H9 (cell line): ENCODE measurements around the gene FBXL20. TPM values are rescaled to one million over a fixed set of nuclear protein-coding genes. Genes with fewer than 3 reads are reported as not detected.

ENCODE experiments used
- DNase-seq: peaks from one replicate; pipeline ENCODE4 v3.0.0-alpha.2; 2017
- H2AFZ ChIP-seq: one replicate; pipeline ENCODE4 v1.6.1; 2013; ENCODE audit warnings: mild to moderate bottlenecking, low read length, control low read depth, moderate library complexity
- H2AK5ac ChIP-seq: 2 replicates; pipeline ENCODE4 v1.6.1; 2013; ENCODE audit warnings: low read length, control low read depth, mixed read lengths; ENCODE audit not compliant: insufficient read length
- H2BK120ac ChIP-seq: one replicate; pipeline ENCODE4 v1.6.1; 2013; ENCODE audit warnings: low read depth, mild to moderate bottlenecking, low read length, control low read depth, inconsistent platforms; ENCODE audit not compliant: poor library complexity, severe bottlenecking
- H2BK12ac ChIP-seq: 2 replicates; pipeline ENCODE4 v1.6.1; 2013; ENCODE audit warnings: low read length, control low read depth, mixed read lengths, low read depth; ENCODE audit not compliant: insufficient read length
- H2BK15ac ChIP-seq: 2 replicates; pipeline ENCODE4 v1.6.1; 2013; ENCODE audit warnings: low read depth, low read length, control low read depth
- H2BK20ac ChIP-seq: one replicate; pipeline ENCODE4 v1.6.1; 2013; ENCODE audit warnings: low read depth, mild to moderate bottlenecking, low read length, control low read depth, inconsistent platforms; ENCODE audit not compliant: poor library complexity, severe bottlenecking
- H2BK5ac ChIP-seq: 2 replicates; pipeline ENCODE4 v1.6.1; 2013; ENCODE audit warnings: low read length, control low read depth, mixed read lengths; ENCODE audit not compliant: insufficient read length
- H3K14ac ChIP-seq: 2 replicates; pipeline ENCODE4 v1.6.1; 2013; ENCODE audit warnings: low read length, control low read depth; ENCODE audit not compliant: insufficient read depth
- H3K18ac ChIP-seq: 2 replicates; pipeline ENCODE4 v1.6.1; 2013; ENCODE audit warnings: low read depth, mild to moderate bottlenecking, mixed read lengths, low read length, control low read depth; ENCODE audit not compliant: insufficient read length
- H3K23ac ChIP-seq: 2 replicates; pipeline ENCODE4 v1.6.1; 2013; ENCODE audit warnings: low read length, control low read depth, mixed read lengths, low read depth; ENCODE audit not compliant: insufficient read length
- H3K23me2 ChIP-seq: 2 replicates; pipeline ENCODE4 v1.6.1; 2013; ENCODE audit warnings: low read depth, mild to moderate bottlenecking, mixed read lengths, low read length, control low read depth; ENCODE audit not compliant: insufficient read length, poor library complexity, severe bottlenecking
- H3K27ac ChIP-seq: 2 replicates; pipeline ENCODE4 v1.5.1; 2013; ENCODE audit warnings: low read length, control low read depth, mixed read lengths, low read depth; ENCODE audit not compliant: insufficient read length
- H3K27me3 ChIP-seq: 2 replicates; pipeline ENCODE4 v1.6.1; 2013; ENCODE audit warnings: low read length, control low read depth, inconsistent platforms; ENCODE audit not compliant: insufficient read depth
- H3K4ac ChIP-seq: 2 replicates; pipeline ENCODE4 v1.6.1; 2013; ENCODE audit warnings: low read depth, mild to moderate bottlenecking, control low read depth, inconsistent platforms, low read length, moderate library complexity
- H3K4me1 ChIP-seq: 2 replicates; pipeline ENCODE4 v1.6.1; 2013; ENCODE audit warnings: low read length, control low read depth, inconsistent platforms; ENCODE audit not compliant: insufficient read depth
- H3K4me2 ChIP-seq: 2 replicates; pipeline ENCODE4 v1.6.1; 2013; ENCODE audit warnings: low read length, control low read depth, mixed read lengths; ENCODE audit not compliant: insufficient read length, insufficient read depth
- H3K56ac ChIP-seq: 2 replicates; pipeline ENCODE4 v1.6.1; 2013; ENCODE audit warnings: low read depth, mild to moderate bottlenecking, mixed read lengths, low read length, control low read depth; ENCODE audit not compliant: insufficient read length
- H3K79me1 ChIP-seq: 2 replicates; pipeline ENCODE4 v1.6.1; 2013; ENCODE audit warnings: low read depth, mild to moderate bottlenecking, moderate library complexity, low read length, control low read depth, inconsistent platforms; ENCODE audit not compliant: insufficient read depth, poor library complexity, severe bottlenecking
- H3K79me2 ChIP-seq: 2 replicates; pipeline ENCODE4 v1.6.1; 2013; ENCODE audit warnings: low read length, control low read depth, inconsistent platforms; ENCODE audit not compliant: insufficient read depth
- H3K9ac ChIP-seq: 2 replicates; pipeline ENCODE4 v1.6.1; 2013; ENCODE audit warnings: low read length, control low read depth, mixed read lengths; ENCODE audit not compliant: insufficient read length; ENCODE audit errors: extremely low read depth
- H3K9me3 ChIP-seq: one replicate; pipeline ENCODE4 v1.6.1; 2013; ENCODE audit warnings: low read depth, low read length, inconsistent platforms; ENCODE audit not compliant: control insufficient read depth
- H3T11ph ChIP-seq: one replicate; pipeline ENCODE4 v1.6.1; 2013; ENCODE audit warnings: mild to moderate bottlenecking, low read length, control low read depth, inconsistent platforms
- H4K20me1 ChIP-seq: one replicate; pipeline ENCODE4 v1.6.1; 2013; ENCODE audit not compliant: control insufficient read depth, insufficient read length, insufficient read depth
- H4K5ac ChIP-seq: 2 replicates; pipeline ENCODE4 v1.6.1; 2013; ENCODE audit warnings: low read depth, mild to moderate bottlenecking, mixed read lengths, low read length, control low read depth; ENCODE audit not compliant: insufficient read length
- H4K8ac ChIP-seq: replicated peaks from 2 replicates; pipeline ENCODE4 v1.6.1; 2013; ENCODE audit warnings: low read length, control low read depth, mixed read lengths, low read depth; ENCODE audit not compliant: insufficient read length
- H4K91ac ChIP-seq: 2 replicates; pipeline ENCODE4 v1.6.1; 2013; ENCODE audit warnings: low read depth, mild to moderate bottlenecking, moderate library complexity, mixed read lengths, low read length, control low read depth; ENCODE audit not compliant: insufficient read length
- H3K27ac Mint-ChIP-seq, 3 experiments: 2 replicates in 2 of 3; 3 replicates in 1 of 3; pipeline ENCODE4 v1.8.0; 2020 to 2021; ENCODE audit warnings: mixed read lengths in 3 of 3, mild to moderate bottlenecking in 1 of 3, moderate library complexity in 1 of 3
- H3K27me3 Mint-ChIP-seq: 2 replicates; pipeline ENCODE4 v1.8.0; 2021; ENCODE audit warnings: low read depth, mild to moderate bottlenecking, moderate library complexity, mixed read lengths
- H3K36me3 Mint-ChIP-seq, 3 experiments: 2 replicates in 2 of 3; 3 replicates in 1 of 3; pipeline ENCODE4 v1.8.0; 2020 to 2021; ENCODE audit warnings: low read depth in 3 of 3, mixed read lengths in 3 of 3; ENCODE audit not compliant: insufficient read depth in 1 of 3
- H3K4me1 Mint-ChIP-seq, 2 experiments: 2 replicates each; pipeline ENCODE4 v1.8.0; 2020; ENCODE audit warnings: mixed read lengths in 2 of 2
- H3K4me3 Mint-ChIP-seq, 2 experiments: 2 replicates in 1 of 2; 3 replicates in 1 of 2; pipeline ENCODE4 v1.8.0; 2020 to 2021; ENCODE audit warnings: mild to moderate bottlenecking in 2 of 2, mixed read lengths in 2 of 2, moderate library complexity in 1 of 2
- H3K9me3 Mint-ChIP-seq, 2 experiments: 2 replicates in 1 of 2; 3 replicates in 1 of 2; pipeline ENCODE4 v1.8.0; 2020; ENCODE audit warnings: mild to moderate bottlenecking in 2 of 2, mixed read lengths in 2 of 2, moderate library complexity in 1 of 2
- CTCF ChIP-seq: fragments of 200-600 bp; sonication (generic); conservative IDR thresholded peaks from 3 replicates; pipeline ENCODE4 v1.8.0; 2021; ENCODE audit warnings: antibody characterized with exemption, mild to moderate bottlenecking
- WGBS: extraction: QIAGEN DNeasy Blood & Tissue Kit; methylation state at CpG from one replicate; pipeline ENCODE4 v1.1.7; 2013; ENCODE audit warnings: missing lambda C conversion rate, low lambda C conversion rate, mixed read lengths; ENCODE audit not compliant: insufficient read length; ENCODE audit errors: extremely low coverage; 5-methylcytosine and 5-hydroxymethylcytosine counted together
- total RNA-seq: library from RNA; stranded (reverse); gene quantifications from 2 replicates; pipeline ENCODE4 v1.2.1, GENCODE V29; 2021

Gene FBXL20
- total RNA-seq, 1 experiment from 2014 or later: 18.4 TPM

GRCh38 chr17:39209317-39210092 is 191.9 kb downstream of the FBXL20 start:
- Mint-ChIP-seq H3K4me1 (peaks cover 27 to 58% of the 10 kb centered on the region in 2 experiments), H3K27ac (no peak overlapping the region; a peak in 1 of 7 replicates), H3K36me3 (peaks cover 4 to 8% (median 6%) of the 10 kb centered on the region in 3 experiments), H3K9me3 (no peaks in the 10 kb centered on the region), H3K4me3 (peak overlapping the region; percentile 47 to 74; a peak in 4 of 5 replicates), H3K27me3 (peaks cover 16% of the 10 kb centered on the region)
- H4K5ac ChIP-seq: no peak overlapping the region
- no peak overlapping the region for H4K8ac ChIP-seq
- no peak overlapping the region for H4K91ac ChIP-seq
- no peak for TF ChIP-seq CTCF
- H3K27me3 ChIP-seq: no peaks in the 10 kb centered on the region
- H2BK20ac ChIP-seq: no peak overlapping the region
- H3K4me2 ChIP-seq: peak overlapping the region; percentile 36
- no peaks in the 10 kb centered on the region for H4K20me1 ChIP-seq
- no peaks in the 10 kb centered on the region; the same call in 1 of the 2 replicates for H3K4me1 ChIP-seq
- peak overlapping the region; percentile 16; the same call in 1 of the 2 replicates for H3K14ac ChIP-seq
- no peak overlapping the region for H2AK5ac ChIP-seq
- H2BK12ac ChIP-seq: no peak overlapping the region
- H3K9me3 ChIP-seq: no peaks in the 10 kb centered on the region
- no peaks in the 10 kb centered on the region for H3K79me2 ChIP-seq
- no peak overlapping the region for H2AFZ ChIP-seq
- H3K79me1 ChIP-seq: no peaks in the 10 kb centered on the region
- no peak overlapping the region for H3T11ph ChIP-seq
- H3K27ac ChIP-seq: no peak overlapping the region
- H3K23me2 ChIP-seq: peaks cover 6% of the 10 kb centered on the region
- H3K18ac ChIP-seq: no peak overlapping the region
- no peak overlapping the region for H2BK5ac ChIP-seq
- no peak overlapping the region for H3K56ac ChIP-seq
- DNase-seq: peak; percentile 71
- H2BK120ac ChIP-seq: no peak overlapping the region
- H3K23ac ChIP-seq: no peak overlapping the region
- no peak overlapping the region for H3K9ac ChIP-seq
- H2BK15ac ChIP-seq: no peak overlapping the region
- WGBS: no CpG with 5 or more reads among the region's 39 CpGs
- H3K4ac ChIP-seq: no peak overlapping the region
